G401.6 (cell line): Measurements from ENCODE around the gene TIPARP.

Source experiments
- FAIRE-seq: peaks from 2 replicates; lab custom pipeline; 2012; peaks lifted over from hg19 to GRCh38; lab: Jason Lieb, UNC

TIPARP gene, protein sequence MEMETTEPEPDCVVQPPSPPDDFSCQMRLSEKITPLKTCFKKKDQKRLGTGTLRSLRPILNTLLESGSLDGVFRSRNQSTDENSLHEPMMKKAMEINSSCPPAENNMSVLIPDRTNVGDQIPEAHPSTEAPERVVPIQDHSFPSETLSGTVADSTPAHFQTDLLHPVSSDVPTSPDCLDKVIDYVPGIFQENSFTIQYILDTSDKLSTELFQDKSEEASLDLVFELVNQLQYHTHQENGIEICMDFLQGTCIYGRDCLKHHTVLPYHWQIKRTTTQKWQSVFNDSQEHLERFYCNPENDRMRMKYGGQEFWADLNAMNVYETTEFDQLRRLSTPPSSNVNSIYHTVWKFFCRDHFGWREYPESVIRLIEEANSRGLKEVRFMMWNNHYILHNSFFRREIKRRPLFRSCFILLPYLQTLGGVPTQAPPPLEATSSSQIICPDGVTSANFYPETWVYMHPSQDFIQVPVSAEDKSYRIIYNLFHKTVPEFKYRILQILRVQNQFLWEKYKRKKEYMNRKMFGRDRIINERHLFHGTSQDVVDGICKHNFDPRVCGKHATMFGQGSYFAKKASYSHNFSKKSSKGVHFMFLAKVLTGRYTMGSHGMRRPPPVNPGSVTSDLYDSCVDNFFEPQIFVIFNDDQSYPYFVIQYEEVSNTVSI

DNA sequence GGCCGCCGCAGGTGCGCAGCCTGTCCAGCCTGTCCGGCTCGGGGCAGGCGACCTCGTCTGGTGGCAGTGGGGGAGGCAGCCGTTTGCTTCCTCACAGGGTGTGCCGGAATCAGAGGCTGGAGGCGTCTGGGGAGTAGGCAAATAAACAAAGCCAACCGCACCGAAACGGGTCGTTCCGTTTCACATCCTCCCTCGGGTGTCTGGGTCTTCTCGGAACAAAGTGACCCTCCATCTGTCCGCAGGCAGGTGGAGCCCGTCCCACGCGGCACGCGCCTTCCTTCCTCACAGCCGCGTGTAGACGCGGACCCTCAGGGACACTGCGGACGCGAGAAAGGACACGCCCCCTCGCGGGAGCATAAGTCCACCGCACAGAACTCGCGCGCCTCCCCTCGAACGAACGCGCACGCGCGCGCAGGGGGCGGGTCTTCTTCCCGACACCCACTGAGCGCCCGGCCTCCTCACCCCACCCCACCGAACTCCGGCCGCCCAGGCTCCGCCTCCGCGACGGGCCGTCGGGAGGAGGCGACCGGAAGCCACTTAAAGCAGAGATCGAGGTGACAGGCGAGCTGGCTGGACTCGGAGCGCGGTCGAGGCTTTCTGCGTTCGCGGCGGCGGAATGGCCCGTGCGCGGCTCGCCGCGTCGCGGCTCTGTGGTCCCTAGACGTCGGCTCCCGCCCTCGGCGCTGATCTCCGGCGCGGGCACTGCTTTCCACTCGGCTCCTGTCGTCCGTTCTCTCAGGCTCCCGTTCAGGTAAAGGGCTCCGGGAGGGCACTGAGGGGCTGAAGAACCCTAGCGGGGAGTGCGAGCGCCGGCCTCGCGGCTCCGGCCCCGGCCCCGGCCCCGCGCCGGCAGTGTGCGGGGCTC is at the start of gene TIPARP:
TIPARP (plus strand) TSS at position 545 of the 865 bp plus-strand sequence. CDS start 3,108 bp downstream, outside the sequence.
- no peak for FAIRE-seq

GRCh38 chr3:156626104-156626503 is 48.3 kb upstream of the TIPARP start:
- FAIRE-seq = no peak

DNA sequence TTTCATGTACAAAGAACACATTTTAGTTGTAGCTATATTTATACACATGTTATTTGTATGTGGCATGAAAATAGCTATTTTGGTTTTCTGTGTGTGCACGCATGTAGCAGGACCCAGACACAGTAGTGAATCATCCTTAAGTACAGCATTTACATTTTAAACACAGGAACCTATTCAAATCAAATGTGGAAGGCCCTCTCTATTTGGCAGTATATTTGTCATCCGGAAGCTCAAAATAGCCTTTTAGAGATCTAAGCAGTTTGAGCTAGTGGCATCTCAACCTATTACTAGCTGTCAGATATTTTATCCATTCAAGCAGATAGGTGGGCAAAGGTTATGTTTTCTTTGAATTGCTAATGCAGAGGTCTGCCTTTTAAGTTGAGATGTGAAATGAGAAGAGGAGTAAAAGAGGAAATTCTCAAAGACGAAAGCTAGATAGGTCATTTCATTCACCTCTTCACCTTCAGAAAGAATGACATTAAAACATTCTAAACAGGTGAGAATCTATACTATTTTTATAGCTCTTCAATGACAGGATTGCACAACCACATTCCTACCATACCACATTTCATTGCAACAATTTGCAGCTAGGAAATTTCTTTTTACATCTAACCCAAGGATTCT is 46.3 kb upstream of the TIPARP start:
- no peak for FAIRE-seq

- FAIRE-seq = no peak
Measured at GRCh38 chr3:156628836-156629618, 45.4 kb upstream of the TIPARP start.

DNA sequence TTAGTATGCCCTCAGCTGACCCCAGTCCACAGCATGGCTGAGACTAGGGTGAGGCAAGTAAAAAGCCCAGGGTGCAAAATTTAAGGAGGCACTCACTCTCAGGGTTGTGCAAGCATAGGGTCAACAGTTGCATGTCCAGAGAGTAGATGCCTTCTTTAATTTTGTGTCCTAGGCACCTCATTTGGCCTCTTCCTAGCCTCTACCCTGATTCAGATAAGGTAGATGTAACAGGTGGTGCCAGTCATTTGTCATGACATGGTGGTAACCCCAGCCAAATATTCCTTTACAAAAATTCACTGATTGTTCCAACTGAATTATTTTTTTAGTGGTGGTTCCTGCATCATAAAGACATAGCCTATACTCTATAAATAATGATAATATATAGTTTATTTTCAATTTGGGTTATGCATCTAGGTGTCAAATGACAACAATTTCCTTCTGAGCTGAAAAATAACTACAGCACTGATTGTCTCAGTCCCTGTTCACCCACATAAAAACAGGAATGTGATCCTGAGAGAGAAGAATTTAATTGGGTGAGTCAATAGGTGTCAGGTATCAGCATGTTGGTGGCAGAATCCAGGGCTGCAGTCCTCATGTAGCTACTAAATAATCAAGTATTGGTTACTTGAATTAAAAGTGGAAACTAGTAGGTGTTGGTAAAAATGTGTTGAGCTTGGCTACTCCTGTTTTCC is 44.2 kb upstream of the TIPARP start:
- FAIRE-seq = no peak

DNA sequence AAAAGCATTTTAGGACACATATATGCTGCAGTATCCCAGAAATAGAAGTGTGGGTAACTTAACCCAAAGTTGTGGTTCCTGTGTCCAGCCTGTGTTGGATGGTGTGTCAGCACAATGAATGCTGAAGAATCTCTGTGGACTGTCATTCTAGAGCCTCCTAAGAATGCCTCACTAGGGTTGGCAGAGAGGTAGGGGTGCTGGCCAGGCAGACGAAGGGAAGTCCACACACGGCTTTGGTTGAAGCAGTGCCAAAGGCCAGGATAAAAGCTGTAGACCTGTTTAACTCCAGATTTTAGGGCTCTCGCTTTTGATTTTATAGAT is 43.7 kb upstream of the TIPARP start:
- FAIRE-seq = no peak

GRCh38 chr3:156631323-156631722 is 43.1 kb upstream of the TIPARP start:
- no peak for FAIRE-seq

DNA sequence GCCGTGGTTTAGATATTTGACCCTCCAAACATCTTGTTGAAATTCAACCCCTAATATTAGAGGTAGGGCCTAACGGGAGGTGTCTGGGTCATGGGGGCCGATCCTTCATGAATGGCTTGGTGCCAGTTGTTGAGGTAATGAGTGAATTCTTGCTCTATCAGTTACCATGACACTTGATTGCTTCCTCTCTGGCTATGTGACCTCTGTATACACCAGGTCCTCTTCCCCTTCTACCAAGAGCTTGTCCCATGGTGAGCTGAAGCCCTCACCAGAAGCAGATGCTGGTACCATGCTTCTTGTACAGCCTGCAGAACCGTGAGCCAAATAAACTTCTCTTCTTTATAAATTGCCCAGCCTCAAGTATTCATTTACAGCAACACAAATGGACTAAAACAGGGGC is 41.8 kb upstream of the TIPARP start:
- no peak for FAIRE-seq

DNA sequence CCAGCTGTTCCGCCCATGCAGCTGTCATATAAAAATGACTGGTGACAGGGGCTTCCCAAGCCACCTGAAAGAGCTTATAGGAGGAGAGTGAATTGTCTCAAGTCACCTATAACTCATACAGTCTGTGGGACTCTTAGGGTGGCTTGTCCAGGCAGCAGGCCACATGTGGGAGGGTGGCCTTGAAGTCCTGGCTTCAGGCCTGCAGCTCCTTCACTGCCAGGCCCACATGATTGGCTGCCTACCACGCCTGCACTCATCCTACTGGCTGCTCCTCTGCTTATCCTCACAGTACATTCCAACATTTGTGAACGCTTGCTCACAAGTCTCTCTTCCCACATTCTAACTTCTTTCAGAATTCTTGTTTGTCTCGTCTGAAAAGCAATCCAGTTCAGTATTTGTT is 41.1 kb upstream of the TIPARP start:
- FAIRE-seq = no peak

DNA sequence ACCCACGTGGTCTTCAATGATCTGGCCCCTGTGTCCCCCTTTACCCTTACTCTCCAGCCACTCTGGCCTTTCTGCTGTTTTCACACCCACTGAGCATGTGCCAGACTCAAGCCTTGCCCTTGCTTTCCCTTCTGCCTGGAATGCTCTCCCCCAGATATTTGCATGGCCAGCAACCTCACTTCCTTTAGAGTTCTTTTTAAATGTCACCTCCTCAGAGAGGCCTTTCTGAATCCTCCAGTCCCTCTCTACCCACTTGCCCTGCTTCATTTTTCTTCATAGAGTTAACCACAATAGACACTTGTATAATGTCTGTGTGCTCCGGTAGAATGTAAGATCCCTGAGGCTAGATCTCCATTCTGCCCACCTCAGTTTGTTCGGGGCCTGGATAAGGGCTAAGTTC is 39.4 kb upstream of the TIPARP start:
- no peak for FAIRE-seq

DNA sequence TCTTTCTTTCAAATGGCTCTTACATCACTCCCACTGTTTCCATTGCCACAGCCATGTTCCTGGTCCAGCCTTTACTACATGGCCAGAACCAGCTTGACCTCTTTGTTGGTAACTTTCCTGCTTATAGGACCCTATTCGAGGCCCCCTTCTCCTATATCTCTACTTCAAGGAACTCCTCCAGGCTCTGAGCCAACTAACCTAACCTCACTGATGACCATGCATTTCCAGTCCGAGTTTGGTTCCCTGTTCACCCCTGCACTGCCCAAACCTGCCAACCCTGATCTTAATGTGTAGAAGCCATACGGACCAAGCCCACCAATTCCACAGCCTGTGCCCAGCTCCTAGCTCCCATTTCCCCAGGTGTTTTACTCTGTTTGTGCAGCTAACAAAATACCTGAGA is 38.4 kb upstream of the TIPARP start:
- FAIRE-seq = no peak

- FAIRE-seq = no peak
Measured at GRCh38 chr3:156637480-156638022, 36.8 kb upstream of the TIPARP start.

DNA sequence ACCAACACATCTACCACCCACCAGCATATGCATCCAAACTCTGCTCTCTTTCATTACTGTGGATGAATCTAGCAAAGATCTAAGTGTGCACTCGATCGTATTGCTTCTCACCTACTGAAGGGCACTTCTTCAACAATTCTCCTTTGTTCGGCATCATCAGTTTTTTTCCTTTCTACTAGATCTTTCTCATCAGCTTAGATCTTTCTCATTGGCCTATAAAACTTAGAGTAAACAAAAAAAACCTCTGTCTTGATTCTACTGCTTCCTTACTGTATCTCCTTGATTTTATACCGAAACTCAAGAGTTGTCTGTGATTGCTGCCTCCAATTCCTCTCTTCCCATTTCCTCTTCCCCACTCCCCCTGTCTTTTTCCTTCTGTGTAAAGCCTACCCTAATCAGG is 36.1 kb upstream of the TIPARP start:
- FAIRE-seq = no peak

- no peak for FAIRE-seq
Measured at GRCh38 chr3:156639414-156640023, 34.9 kb upstream of the TIPARP start.

DNA sequence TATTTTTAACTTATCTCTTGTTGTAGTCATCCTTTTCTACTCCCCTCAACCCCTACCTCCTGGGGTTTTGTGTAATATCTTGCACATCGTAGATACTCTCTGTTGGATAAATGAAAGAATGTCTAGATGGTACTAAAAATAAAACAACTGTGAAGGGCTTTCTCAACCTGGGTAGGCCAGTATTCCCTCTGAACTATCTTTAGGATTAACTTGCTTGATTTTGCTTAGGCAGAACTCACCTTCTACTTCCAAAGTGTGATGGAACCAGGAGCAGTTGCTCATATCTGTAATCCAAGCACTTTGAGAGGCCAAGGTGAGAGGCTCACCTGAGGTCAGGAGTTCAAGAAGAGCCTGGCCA is 32.8 kb upstream of the TIPARP start:
- no peak for FAIRE-seq

GRCh38 chr3:156642750-156643728 is 31.4 kb upstream of the TIPARP start:
- FAIRE-seq = no peak

DNA sequence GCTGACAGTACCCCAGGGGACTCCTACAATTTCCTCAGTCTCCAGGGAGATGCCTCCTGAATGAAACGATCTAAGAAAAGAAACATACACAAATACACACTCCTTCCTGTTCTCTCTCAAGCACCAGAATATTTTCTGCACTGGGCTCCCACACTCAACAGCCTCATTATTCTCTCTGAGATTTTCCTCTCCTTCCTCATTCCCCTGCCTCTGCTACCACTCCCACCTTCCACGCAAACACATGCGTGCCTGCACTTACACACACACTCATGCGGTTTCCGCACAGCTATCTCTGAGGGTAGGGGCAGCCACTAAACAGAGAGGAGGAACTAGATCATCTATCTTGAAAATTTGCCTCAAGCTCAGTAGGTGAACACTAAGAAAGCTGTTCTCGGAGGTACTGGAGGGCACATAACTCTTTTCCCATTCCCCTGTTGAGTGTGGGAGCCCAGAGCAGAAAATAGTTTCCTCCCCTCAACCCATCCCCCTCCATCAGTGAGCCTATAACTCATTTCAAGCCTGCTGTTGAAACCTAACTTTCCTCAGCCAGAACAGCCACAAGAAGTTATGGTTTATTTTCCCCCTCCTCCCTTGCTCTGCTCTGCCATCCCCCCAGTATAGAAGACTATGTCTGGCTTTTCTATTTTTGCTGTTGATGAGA is 30.5 kb upstream of the TIPARP start:
- no peak for FAIRE-seq

DNA sequence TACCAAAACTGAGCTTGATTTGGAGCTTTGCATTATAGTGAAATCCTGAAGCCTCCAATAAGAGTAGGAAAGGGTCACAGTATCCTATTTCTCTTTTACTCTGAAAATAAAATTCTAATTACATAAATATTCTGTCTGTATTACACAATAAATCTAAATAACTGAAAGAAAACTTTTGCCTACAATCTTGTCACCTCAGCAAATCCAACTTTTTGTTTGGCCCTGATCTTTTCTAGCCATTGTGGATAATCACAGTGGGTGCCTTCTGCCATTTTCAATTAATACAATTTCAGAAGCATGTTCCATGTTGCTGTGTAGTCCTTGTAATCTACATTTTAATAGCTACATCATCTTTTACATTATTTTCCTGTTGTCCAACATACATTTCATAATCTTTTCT is 29.4 kb upstream of the TIPARP start:
- no peak for FAIRE-seq

DNA sequence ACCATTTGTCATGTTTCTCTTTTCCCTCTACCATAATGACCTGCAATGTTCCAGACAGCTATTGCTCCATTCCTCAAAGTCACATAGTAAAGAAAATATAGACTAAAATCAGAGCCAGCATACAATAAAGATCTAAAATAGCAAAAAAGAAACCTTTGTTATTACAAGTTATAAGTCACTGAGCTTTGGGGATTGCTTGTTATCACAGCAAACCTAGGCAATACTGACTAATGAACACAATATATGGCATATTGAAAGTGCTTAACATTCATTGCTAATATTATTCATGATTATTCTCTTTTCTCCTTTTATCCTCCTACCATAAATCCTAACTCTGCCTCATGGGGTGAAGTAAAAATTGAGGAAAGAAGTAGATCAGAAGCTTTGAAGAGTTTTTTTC is 27.4 kb upstream of the TIPARP start:
- FAIRE-seq = no peak
